ENCODE results near the gene PPP2R2B. TPM values are rescaled to one million over a fixed set of nuclear protein-coding genes. Genes with fewer than 3 reads are reported as not detected.

The PPP2R2B gene
- total RNA-seq, 2 donors from 2014 or later, result 9.5 to 29.8 TPM

- H3K4me3 ChIP-seq, result no peak overlapping the region
- TF ChIP-seq CTCF (IDR thresholded peaks at IDR 0.05), result no peak
- no peaks in the 10 kb centered on the region for H3K36me3 ChIP-seq
- no peaks in the 10 kb centered on the region for H3K27me3 ChIP-seq (replicated peaks; ENCODE audit: insufficient read depth)
- no peaks in the 10 kb centered on the region for H3K9me3 ChIP-seq
- no peak for ATAC-seq (ENCODE audit: insufficient number of reproducible peaks, low FRiP score, low read depth)
- no peak overlapping the region for H3K27ac ChIP-seq
- DNase-seq (ENCODE audit: low spot score), result no peak
- no peaks in the 10 kb centered on the region for H3K4me1 ChIP-seq (ENCODE audit: control insufficient read depth in 1 of 2, low read depth in 2 of 2)
Observed at GRCh38 chr5:146607659-146608332, 270.8 kb downstream of the PPP2R2B start.

GRCh38 chr5:146606893-146607292, 271.7 kb downstream of the PPP2R2B start:
- Histone ChIP-seq H3K4me3 (no peak overlapping the region), H3K9me3 (no peaks in the 10 kb centered on the region), H3K27ac (no peak overlapping the region), H3K27me3 (replicated peaks; ENCODE audit: insufficient read depth) (no peaks in the 10 kb centered on the region), H3K4me1 (ENCODE audit: control insufficient read depth in 1 of 2, low read depth in 2 of 2) (no peaks in the 10 kb centered on the region), H3K36me3 (no peaks in the 10 kb centered on the region)
- no peak for TF ChIP-seq CTCF (IDR thresholded peaks at IDR 0.05)
- ATAC-seq (ENCODE audit: insufficient number of reproducible peaks, low FRiP score, low read depth) (no peak), DNase-seq (ENCODE audit: low spot score) (no peak)

GRCh38 chr5:146600376-146600775, 278.2 kb downstream of the PPP2R2B start:
- Histone ChIP-seq H3K27ac (no peak overlapping the region), H3K4me3 (no peak overlapping the region), H3K9me3 (no peaks in the 10 kb centered on the region), H3K36me3 (no peaks in the 10 kb centered on the region), H3K4me1 (ENCODE audit: control insufficient read depth in 1 of 2, low read depth in 2 of 2) (no peaks in the 10 kb centered on the region), H3K27me3 (replicated peaks; ENCODE audit: insufficient read depth) (no peaks in the 10 kb centered on the region)
- ATAC-seq (ENCODE audit: insufficient number of reproducible peaks, low FRiP score, low read depth), result no peak
- no peak for TF ChIP-seq CTCF (IDR thresholded peaks at IDR 0.05)
- no peak for DNase-seq (ENCODE audit: low spot score)

GRCh38 chr5:146599261-146599660, 279.3 kb downstream of the PPP2R2B start:
- no peak for ATAC-seq (ENCODE audit: insufficient number of reproducible peaks, low FRiP score, low read depth)
- H3K27me3 ChIP-seq (replicated peaks; ENCODE audit: insufficient read depth), result no peaks in the 10 kb centered on the region
- no peak for TF ChIP-seq CTCF (IDR thresholded peaks at IDR 0.05)

GRCh38 chr5:146595088-146595487, 283.5 kb downstream of the PPP2R2B start:
- DNase-seq (ENCODE audit: low spot score) (no peak), ATAC-seq (ENCODE audit: insufficient number of reproducible peaks, low FRiP score, low read depth) (no peak)
- no peak overlapping the region for H3K4me3 ChIP-seq
- no peak for TF ChIP-seq CTCF (IDR thresholded peaks at IDR 0.05)
- no peak overlapping the region for H3K27ac ChIP-seq
- no peaks in the 10 kb centered on the region for H3K9me3 ChIP-seq
- H3K36me3 ChIP-seq, result peaks cover 11% of the 10 kb centered on the region
- no peaks in the 10 kb centered on the region for H3K4me1 ChIP-seq (ENCODE audit: control insufficient read depth in 1 of 2, low read depth in 2 of 2)
- H3K27me3 ChIP-seq (replicated peaks; ENCODE audit: insufficient read depth), result no peaks in the 10 kb centered on the region

More at GRCh38 chr5:146599261-146599660, 279.3 kb downstream of the PPP2R2B start:
- Histone ChIP-seq H3K36me3 (no peaks in the 10 kb centered on the region), H3K27ac (no peak overlapping the region), H3K9me3 (no peaks in the 10 kb centered on the region), H3K4me3 (no peak overlapping the region), H3K4me1 (ENCODE audit: control insufficient read depth in 1 of 2, low read depth in 2 of 2) (no peaks in the 10 kb centered on the region)
- no peak for DNase-seq (ENCODE audit: low spot score)

Measured in thoracic aorta (tissue), 2 donors.